CD4-positive, alpha-beta T cell treated with Interleukin-4 for 1 hour (primary cell): ENCODE results near the gene ERAL1.
A peak's percentile ranks its signal among the peaks of the same experiment; 100 is the strongest.
"Not testable (repeated sequence)": the region's sequence is repeated elsewhere in the genome, so short reads cannot be mapped to it uniquely, and the experiment has no call there.

ENCODE experiments used
- DNase-seq, 2 donors: peaks; one replicate each; pipeline ENCODE4 v3.0.0-alpha.2; 2020 to 2022

Gene ERAL1

GRCh38 chr17:28854457-28855335, at the start of gene ERAL1:
Gene ERAL1 (plus strand): TSS chr17:28855016. CDS start chr17:28855035, 19 bp downstream.
- peak; percentile 83 to 85 for DNase-seq

DNA sequence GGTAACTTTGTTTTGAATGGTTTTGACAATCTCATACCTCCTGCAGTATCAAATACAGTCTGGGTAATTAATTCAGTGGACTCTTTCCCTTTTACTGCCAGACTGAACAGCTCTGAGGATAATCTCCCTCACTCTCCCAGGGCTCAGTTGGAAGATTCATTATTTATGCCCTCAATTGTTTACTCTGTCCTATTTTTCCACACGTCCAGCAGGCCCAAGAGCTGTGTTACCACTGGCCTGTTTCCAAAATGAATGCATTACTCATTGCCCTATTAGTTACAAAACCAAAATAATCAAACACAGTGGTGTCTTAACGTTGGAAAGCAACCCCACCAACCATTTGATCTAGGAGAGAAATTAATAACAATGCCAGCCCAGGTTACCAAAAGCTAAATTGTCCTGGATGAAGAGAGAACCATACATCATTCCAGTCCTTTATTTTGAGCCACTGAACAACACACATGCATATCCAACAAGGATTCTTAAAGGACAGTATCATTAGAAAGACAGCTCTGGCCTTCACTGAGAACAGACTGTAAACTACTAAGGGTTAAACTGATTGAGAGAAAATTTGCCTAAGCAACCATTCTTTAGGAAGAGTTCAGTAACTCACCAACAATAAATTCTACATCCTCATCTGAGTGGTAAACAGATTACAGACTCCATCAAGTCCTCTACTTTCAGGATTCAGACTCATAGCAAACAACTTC, 46.7 kb upstream of the ERAL1 start:
- no peak for DNase-seq

- no peak for DNase-seq
Observed at GRCh38 chr17:28810437-28810836, 44.4 kb upstream of the ERAL1 start.

DNA sequence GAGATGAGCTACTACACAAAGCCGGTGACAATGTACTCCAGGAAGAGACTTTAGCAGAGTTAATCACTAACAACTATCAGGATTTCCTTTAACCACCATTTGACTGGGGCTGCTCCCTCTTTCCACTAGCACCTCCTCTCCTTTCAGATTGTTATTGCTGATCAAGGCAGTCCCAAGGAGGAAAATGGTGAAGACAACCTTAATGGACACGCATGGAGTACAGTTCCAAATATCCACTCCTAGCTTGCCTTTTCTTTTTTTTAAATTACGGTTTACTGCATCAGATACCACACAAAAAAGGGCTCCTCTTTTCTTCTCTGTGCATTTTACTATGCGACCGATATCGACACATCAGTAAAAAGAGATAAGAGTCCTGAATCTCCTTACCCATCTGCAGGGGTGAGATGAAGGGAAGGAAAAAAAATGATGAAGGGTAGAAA, 43.1 kb upstream of the ERAL1 start:
- peak in 1 of 2 donors; percentile 22 for DNase-seq

DNA sequence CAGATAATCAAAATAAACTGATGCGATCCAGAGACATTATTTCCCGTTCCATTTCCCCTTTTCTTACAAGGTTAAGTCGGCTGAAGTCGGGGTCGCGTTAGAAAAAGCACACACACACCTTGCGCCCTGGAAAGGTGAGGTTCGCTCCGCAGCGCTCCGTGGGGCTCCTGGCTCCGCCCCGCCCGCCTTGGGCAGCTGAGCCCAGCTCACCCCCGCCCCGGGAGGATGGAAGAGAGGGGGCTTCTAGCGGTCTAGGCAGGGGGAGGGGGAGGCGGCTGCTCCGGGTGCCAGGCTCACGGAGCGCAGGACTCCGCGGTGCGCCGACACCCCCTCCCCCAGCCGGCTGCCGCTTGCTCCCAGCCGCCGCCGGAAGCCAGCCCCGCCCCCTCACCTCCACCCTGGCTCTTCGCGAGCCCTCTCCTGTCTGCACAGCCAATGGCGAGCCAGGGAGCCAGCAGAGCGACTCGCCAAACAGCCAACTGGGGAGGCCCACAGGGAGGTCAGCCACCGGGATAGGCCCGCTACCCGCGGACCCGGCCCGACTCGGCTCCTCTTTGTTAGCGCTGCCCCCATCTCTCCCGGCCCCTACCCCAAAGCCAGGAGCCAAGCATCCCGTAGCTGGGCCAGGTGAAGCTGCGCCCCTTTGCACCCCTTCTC, 42.6 kb upstream of the ERAL1 start:
- DNase-seq = peak; percentile 95

- DNase-seq = peak in 1 of 2 donors; percentile 69
Observed at GRCh38 chr17:28812748-28813377, 42.0 kb upstream of the ERAL1 start.

DNA sequence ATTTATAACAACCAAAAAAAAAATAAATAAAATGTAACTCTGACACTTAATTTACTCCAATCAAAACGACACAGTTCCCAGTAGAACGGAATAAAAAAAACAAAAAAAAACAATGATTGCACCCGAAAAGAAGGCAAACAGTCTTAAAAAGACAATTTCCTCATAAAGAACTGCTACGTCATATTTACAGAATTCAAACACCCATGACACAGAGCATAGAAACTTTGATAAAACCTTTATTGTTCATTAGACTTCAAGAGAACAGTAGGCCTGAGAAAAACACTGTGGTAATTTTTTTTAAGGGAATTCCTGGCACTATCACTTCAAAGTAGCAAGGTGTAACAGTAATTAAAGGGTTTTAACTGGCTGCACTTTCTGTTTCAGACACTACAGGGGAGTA, 38.3 kb upstream of the ERAL1 start:
- DNase-seq = no peak

DNA sequence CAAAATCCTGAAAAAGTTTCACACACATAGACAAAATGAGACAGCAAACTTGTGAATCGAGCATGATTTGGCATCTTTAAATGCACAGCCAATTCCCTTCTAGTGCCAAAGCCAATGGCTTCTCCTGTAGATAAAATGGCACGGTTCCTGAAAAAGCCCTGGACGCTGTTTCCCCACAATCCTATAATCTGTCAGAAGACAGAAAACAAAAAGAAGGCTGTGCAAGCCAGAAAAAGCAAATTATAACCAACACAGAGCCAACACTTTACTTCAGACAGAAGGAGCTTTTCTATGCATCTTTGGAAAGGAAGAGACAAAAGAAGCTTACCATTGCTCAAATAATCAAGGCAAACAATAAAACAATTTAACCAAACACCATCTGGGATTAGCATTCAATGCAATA, 36.0 kb upstream of the ERAL1 start:
- no peak for DNase-seq

GRCh38 chr17:28819582-28819981, 35.2 kb upstream of the ERAL1 start:
- DNase-seq = no peak

- no peak for DNase-seq
Observed at GRCh38 chr17:28827672-28828071, 27.1 kb upstream of the ERAL1 start.

DNA sequence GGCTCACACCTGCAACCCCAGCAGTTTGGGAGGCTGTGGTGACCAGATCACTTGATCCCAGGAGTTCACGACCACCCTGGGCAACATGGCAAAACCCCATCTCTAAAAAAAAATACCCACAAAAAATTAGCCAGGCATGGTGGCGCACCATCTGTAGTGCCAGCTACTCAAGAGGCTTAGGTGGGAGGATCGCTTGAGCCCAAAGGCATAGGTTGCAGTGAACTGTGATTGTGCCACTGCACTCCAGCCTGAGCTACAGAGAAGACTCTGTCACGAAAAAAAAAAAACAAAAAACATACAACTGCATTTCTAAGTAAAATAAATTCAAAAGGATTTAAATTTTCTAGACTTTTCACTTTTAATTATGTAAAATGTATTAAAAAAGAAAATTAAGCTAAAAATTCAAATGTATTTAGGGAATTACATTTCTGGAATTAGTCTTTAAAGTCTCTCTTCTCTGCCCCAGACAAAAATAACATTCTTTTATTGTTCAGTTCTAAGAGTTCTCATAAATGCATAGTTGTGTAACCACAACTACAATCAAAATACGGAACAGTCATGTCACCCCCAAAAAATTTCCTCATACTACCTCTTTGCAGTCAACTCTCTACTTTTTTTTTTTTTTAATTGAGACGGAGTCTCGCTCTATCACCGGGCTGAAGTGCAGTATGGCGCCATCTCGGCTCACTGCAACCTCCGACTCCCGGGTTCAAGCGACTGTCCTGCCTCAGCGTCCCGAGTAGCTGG, 26.3 kb upstream of the ERAL1 start:
- no peak for DNase-seq

DNA sequence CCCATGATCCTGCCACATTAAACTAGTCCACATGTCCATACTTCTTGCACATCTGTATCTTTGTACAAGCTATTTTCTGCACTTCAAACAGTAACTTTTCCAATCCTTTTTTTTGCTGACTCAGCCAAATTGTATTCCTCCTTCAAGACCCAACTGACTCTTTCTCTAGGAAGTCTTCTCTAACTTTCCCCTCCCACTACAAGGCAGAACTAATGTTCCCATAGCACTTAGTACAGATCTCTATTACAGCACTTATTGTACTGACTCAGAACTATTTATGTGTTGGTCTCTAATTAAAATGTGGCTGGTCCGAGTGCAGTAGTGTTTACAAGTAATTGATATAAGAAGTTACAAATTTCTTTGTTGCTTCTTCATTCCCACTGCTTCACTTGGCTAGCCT, 20.4 kb upstream of the ERAL1 start:
- DNase-seq = no peak

DNA sequence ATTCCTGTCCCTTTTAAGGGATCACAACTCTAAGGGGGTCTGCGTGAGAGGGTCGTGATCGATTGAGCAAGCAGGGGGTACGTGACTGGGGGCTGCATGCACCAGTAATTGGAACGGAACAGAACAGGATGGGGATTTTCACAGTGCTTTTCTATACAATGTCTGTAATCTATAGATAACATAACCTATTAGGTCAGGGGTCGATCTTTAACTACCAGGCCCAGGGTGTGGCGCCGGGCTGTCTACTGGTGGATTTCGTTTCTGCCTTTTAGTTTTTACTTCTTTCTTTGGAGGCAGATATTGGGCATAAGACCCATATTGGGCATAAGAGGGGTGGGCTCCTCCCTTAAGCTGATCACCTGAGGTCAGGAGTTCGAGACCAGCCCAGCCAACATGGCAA, 18.3 kb upstream of the ERAL1 start:
- not testable (repeated sequence) for DNase-seq

DNA sequence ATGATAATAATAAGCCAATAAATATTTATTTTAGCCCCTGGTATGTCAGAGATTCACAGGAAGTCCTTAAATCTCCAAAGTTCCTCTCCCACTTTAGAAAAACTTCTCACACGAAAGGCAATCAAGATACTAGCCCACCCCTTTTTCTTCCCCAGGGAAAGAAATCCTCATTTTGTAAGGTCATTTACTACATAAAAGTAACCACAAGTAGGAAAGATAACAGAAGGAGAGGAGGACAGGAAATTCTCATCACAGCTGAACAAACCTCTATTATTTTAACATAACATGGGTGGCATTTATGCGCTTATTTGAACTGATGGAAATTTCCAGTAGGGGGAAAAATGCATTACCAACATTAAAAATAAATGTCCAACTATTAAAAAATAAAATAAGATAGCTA, 15.6 kb upstream of the ERAL1 start:
- DNase-seq = no peak

DNA sequence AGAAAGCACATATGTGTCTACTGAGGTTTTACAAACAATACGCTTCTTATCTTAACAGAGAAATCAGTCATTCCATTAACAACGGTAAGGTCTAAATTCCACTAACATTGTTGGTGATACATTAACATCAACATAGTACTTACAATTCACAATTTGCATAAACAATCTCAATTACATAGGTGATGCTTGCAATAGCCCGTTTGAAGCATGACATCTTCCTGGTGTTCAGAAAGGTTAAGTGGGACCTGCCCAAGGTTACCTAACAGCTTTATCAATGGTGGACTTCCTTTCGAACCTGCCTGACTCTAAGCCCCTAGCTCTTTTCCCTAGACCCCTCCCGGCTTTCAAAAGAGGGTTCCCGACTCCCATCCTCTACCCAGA, 12.9 kb upstream of the ERAL1 start:
- peak in 1 of 2 donors; percentile 11 for DNase-seq

GRCh38 chr17:28842282-28843012, 12.4 kb upstream of the ERAL1 start, which contains the start of gene FAM222B:
Gene FAM222B (minus strand): TSS chr17:28842790. CDS start chr17:28766667, 76,123 bp downstream.
- DNase-seq = peak; percentile 88 to 90

DNA sequence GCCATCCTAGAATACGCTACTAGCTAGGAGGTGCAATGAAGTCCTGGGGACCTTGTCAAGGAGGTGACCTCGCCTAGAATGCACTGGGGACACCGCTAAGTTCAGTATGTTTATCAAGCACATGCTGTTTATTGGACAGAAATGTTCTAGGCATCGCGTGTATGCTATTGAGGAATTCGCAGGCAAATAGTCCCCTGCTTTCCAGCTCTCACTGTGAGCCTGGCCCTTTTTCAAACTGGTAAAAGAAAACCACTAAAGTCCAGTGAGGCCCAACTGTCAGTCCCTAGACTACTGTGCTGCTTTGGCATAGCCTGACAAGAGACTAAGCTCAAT, 11.0 kb upstream of the ERAL1 start:
- DNase-seq = no peak

GRCh38 chr17:28846231-28846630, 8.6 kb upstream of the ERAL1 start:
- DNase-seq = no peak

GRCh38 chr17:28846699-28847098, 8.1 kb upstream of the ERAL1 start:
- not testable (repeated sequence) for DNase-seq

- DNase-seq = peak; percentile 54 to 56
Observed at GRCh38 chr17:28848667-28849066, 6.1 kb upstream of the ERAL1 start.

DNA sequence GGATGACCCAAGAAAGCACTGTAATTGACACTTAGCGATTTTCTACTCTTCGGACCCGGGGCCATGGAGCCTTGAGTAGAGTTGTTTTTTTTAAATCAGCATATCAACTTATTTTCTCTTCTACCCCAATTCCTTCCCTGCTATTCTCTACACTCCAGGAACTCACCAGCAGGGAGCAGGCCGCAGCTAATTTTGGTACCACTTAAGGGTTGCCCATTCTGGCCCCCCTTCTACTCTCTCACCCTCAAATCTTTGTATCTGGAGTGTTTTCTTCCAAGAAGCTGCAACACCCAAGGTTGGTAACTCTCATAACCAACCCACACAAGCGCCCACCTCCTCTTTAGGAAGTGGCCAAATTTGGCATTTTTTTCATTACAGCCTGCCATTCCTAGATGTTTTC, 5.5 kb upstream of the ERAL1 start:
- DNase-seq = no peak

DNA sequence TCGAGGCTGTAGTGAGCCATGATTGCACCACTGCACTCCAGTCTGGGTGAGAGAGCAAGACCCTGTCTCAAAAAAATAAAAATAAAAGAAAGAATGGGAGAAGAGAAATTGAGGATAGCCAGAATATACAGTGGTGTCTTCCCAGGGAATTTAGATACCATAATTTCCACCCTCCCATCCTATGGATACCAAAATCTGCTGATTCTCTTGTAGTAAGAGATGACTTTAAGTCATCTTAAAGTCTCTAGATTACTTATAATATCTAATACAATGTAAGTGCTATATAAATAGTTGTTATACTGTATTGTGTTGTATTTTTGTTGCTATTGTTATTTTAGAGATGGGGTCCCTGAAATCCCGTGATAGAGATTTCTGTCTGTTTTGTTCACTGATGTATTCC, 1.5 kb upstream of the ERAL1 start:
- DNase-seq = no peak
